Measurements from ENCODE around the gene CRLF3. TPM values are rescaled to one million over a fixed set of nuclear protein-coding genes. Genes with fewer than 3 reads are reported as not detected.
"Not testable (repeated sequence)": the region's sequence is repeated elsewhere in the genome, so short reads cannot be mapped to it uniquely, and the experiment has no call there.

Gene CRLF3
- total RNA-seq, 2 experiments from 2014 or later = 26.4 to 45.3 TPM

- no peaks in the 10 kb centered on the region for H3K9me2 ChIP-seq (ENCODE audit: insufficient read depth, low read length)
- TF ChIP-seq EZH2phosphoT487 (IDR thresholded peaks at IDR 0.05; ENCODE audit: borderline replicate concordance, low read depth, low read length) = no peak
- TF ChIP-seq, protein P1, sequence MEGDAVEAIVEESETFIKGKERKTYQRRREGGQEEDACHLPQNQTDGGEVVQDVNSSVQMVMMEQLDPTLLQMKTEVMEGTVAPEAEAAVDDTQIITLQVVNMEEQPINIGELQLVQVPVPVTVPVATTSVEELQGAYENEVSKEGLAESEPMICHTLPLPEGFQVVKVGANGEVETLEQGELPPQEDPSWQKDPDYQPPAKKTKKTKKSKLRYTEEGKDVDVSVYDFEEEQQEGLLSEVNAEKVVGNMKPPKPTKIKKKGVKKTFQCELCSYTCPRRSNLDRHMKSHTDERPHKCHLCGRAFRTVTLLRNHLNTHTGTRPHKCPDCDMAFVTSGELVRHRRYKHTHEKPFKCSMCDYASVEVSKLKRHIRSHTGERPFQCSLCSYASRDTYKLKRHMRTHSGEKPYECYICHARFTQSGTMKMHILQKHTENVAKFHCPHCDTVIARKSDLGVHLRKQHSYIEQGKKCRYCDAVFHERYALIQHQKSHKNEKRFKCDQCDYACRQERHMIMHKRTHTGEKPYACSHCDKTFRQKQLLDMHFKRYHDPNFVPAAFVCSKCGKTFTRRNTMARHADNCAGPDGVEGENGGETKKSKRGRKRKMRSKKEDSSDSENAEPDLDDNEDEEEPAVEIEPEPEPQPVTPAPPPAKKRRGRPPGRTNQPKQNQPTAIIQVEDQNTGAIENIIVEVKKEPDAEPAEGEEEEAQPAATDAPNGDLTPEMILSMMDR (conservative IDR thresholded peaks at IDR 0.05; ENCODE audit: low read length) = no peak
- no peaks in the 10 kb centered on the region for H3K4me1 ChIP-seq (ENCODE audit: insufficient read depth, low read length, poor library complexity, severe bottlenecking)
- ChIA-PET CTCF (ENCODE audit: unreplicated experiment) (no interaction called here), POLR2A (no interaction called here)
- H3K4me3 ChIP-seq (ENCODE audit: low read depth, low read length, poor library complexity, severe bottlenecking) = no peak overlapping the region
- H3K36me3 ChIP-seq (ENCODE audit: insufficient read depth, low read length) = peaks cover 94% of the 10 kb centered on the region
- H3K4me2 ChIP-seq (ENCODE audit: low read length) = no peak overlapping the region
- H2AFZ ChIP-seq (ENCODE audit: low read length) = no peak overlapping the region
- H3K27ac ChIP-seq (ENCODE audit: low read depth, low read length, poor library complexity, severe bottlenecking) = no peak overlapping the region
- no peak for DNase-seq (ENCODE audit: low spot score)
- intact Hi-C loops (cut with micrococcal nuclease; ENCODE audit: unreplicated experiment) = no loop called here
- BruUV-seq (replicated peaks) = TSS peak; percentile 10
- no peaks in the 10 kb centered on the region for H3K9me3 ChIP-seq (ENCODE audit: low read length)
- H4K20me1 ChIP-seq (ENCODE audit: insufficient read depth, low read length) = no peaks in the 10 kb centered on the region
- H3K79me2 ChIP-seq (ENCODE audit: insufficient read depth, low read depth, low read length) = no peaks in the 10 kb centered on the region
Measured at GRCh38 chr17:30782206-30782605, 42.3 kb downstream of the CRLF3 start.

DNA sequence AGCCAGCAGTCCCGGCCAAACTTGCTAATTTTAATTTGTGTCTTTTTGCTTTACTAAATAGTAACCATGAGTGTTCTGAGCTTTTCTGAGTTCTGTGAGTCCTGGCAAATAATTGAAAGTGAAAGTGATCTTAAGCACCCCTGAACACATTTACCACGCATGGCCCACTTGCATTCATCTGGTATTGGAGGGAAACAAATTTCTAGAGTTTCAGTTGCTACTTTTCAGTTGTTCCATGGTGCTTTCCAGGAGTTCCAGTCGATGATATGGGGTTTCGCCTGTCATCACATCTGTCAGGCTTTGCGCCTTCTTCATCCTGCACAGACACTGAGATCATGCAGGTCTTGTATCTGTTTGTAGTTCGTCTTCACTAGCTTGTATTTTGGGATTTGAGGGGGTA, 44.1 kb downstream of the CRLF3 start:
- H3K36me3 ChIP-seq (ENCODE audit: insufficient read depth, low read length) = peaks cover 90% of the 10 kb centered on the region
- H3K27ac ChIP-seq (ENCODE audit: low read depth, low read length, poor library complexity, severe bottlenecking) = no peak overlapping the region
- ChIA-PET POLR2A (interaction anchor here (0.5 kb wide), 1 partner anchor 20 kb away, joined by 6 read pairs; no protein-coding TSS in a partner anchor), CTCF (ENCODE audit: unreplicated experiment) (no interaction called here)
- H4K20me1 ChIP-seq (ENCODE audit: insufficient read depth, low read length) = no peaks in the 10 kb centered on the region
- H3K9me3 ChIP-seq (ENCODE audit: low read length) = no peaks in the 10 kb centered on the region
- H3K79me2 ChIP-seq (ENCODE audit: insufficient read depth, low read depth, low read length) = no peaks in the 10 kb centered on the region
- no peak for DNase-seq (ENCODE audit: low spot score)
- no peak overlapping the region for H3K4me2 ChIP-seq (ENCODE audit: low read length)
- intact Hi-C loops (cut with micrococcal nuclease; ENCODE audit: unreplicated experiment) = no loop called here
- TF ChIP-seq, protein P1 (conservative IDR thresholded peaks at IDR 0.05; ENCODE audit: low read length) = no peak
- no peak for TF ChIP-seq EZH2phosphoT487 (IDR thresholded peaks at IDR 0.05; ENCODE audit: borderline replicate concordance, low read depth, low read length)
- H3K9me2 ChIP-seq (ENCODE audit: insufficient read depth, low read length) = no peaks in the 10 kb centered on the region
- no TSS peak for BruUV-seq (replicated peaks)
- no peak overlapping the region for H2AFZ ChIP-seq (ENCODE audit: low read length)
- H3K4me3 ChIP-seq (ENCODE audit: low read depth, low read length, poor library complexity, severe bottlenecking) = no peak overlapping the region
- H3K4me1 ChIP-seq (ENCODE audit: insufficient read depth, low read length, poor library complexity, severe bottlenecking) = no peaks in the 10 kb centered on the region

DNA sequence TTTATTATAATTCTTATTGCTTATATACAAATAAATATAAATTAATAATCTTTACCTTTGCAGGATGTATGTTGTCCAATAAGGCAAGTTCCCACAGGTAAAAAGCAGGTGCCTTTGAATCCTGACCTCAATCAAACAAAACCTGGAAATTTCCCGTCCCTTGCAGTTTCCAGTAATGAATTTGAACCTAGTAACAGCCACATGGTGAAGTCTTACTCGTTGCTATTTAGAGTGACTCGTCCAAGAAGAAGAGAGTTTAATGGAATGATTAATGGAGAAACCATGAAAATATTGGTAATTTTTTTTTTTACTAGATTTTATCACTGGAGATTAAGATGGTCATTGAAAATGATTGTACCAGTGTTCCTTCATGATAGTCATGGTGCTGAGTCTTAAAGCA, 55.7 kb downstream of the CRLF3 start:
- BruUV-seq (replicated peaks); H3K27ac ChIP-seq (ENCODE audit: low read depth, low read length, poor library complexity, severe bottlenecking); H3K9me3 ChIP-seq (ENCODE audit: low read length); H2AFZ ChIP-seq (ENCODE audit: low read length); CTCF ChIA-PET (ENCODE audit: unreplicated experiment); H3K4me1 ChIP-seq (ENCODE audit: insufficient read depth, low read length, poor library complexity, severe bottlenecking); DNase-seq (ENCODE audit: low spot score); H3K9me2 ChIP-seq (ENCODE audit: insufficient read depth, low read length); H4K20me1 ChIP-seq (ENCODE audit: insufficient read depth, low read length); intact Hi-C loops (cut with micrococcal nuclease; ENCODE audit: unreplicated experiment); POLR2A ChIA-PET; H3K79me2 ChIP-seq (ENCODE audit: insufficient read depth, low read depth, low read length); H3K4me2 ChIP-seq (ENCODE audit: low read length); H3K4me3 ChIP-seq (ENCODE audit: low read depth, low read length, poor library complexity, severe bottlenecking): not testable (repeated sequence)
- H3K36me3 ChIP-seq (ENCODE audit: insufficient read depth, low read length) = peaks cover 72% of the 10 kb centered on the region

- H3K27ac ChIP-seq (ENCODE audit: low read depth, low read length, poor library complexity, severe bottlenecking); CTCF ChIA-PET (ENCODE audit: unreplicated experiment); H3K4me2 ChIP-seq (ENCODE audit: low read length); H3K4me1 ChIP-seq (ENCODE audit: insufficient read depth, low read length, poor library complexity, severe bottlenecking); H2AFZ ChIP-seq (ENCODE audit: low read length); DNase-seq (ENCODE audit: low spot score); H3K9me2 ChIP-seq (ENCODE audit: insufficient read depth, low read length); H3K9me3 ChIP-seq (ENCODE audit: low read length); intact Hi-C loops (cut with micrococcal nuclease; ENCODE audit: unreplicated experiment); H3K4me3 ChIP-seq (ENCODE audit: low read depth, low read length, poor library complexity, severe bottlenecking); H4K20me1 ChIP-seq (ENCODE audit: insufficient read depth, low read length); BruUV-seq (replicated peaks); H3K79me2 ChIP-seq (ENCODE audit: insufficient read depth, low read depth, low read length); POLR2A ChIA-PET: not testable (repeated sequence)
- H3K36me3 ChIP-seq (ENCODE audit: insufficient read depth, low read length) = peaks cover 77% of the 10 kb centered on the region
Measured at GRCh38 chr17:30767641-30768404, 56.7 kb downstream of the CRLF3 start.
